Measurements from ENCODE around the gene STARD3. TPM values are rescaled to one million over a fixed set of nuclear protein-coding genes. Genes with fewer than 3 reads are reported as not detected.
"Not testable (repeated sequence)": the region's sequence is repeated elsewhere in the genome, so short reads cannot be mapped to it uniquely, and the experiment has no call there.

STARD3 gene
- 10 to 100 TPM; 62.7 to 80.6 TPM for total RNA-seq

DNA sequence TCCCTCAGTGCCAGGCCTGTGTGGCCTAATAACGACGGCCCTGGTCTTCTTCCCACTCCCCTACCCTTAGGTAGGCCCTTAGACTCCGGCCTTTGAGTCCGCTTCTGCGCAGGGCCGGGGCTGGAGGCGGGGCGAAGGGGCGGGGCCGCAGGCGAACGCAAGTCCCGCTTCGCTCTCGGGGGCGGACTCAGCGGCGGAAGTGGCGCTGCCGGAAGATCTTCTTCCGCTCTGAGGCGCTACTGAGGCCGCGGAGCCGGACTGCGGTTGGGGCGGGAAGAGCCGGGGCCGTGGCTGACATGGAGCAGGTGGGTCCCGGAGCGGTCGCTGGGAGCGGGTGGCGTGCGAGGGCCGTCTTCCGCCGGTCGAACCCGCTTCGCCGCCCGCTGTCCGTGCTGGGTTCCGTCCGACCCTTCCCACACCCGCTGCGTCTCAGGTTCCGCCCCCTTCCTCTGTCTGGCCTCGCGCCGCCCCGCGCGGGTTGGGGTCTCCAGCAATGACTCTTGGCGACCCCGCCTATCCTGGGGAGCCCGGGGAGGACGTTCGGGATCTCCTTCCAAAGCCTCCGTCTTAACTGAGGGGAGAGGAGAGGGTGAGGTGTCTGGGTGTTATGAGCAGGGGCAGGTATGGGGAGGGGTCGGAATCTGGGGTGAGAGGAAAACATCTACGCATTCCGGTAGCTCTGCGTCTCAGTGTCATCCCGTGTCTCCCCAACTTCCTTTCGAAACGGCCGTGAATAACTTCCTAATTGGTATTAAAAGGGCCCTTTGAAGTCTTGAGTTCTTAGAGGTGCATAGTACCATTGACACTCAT lies at the start of gene STARD3:
STARD3 (plus strand) TSS at position 218 of the 810 bp plus-strand sequence. CDS start 16,388 bp downstream, outside the sequence.
- DNase-seq (ENCODE audit: low spot score in 2 of 2) = peak; percentile 89 to 92
- H3K9me3 Mint-ChIP-seq = no peaks in the 10 kb centered on the region
- peak; percentile 90 to 93 for ATAC-seq
- peak within 1 kb of the TSS; percentile 87 to 95 for H3K27ac Mint-ChIP-seq
- H3K36me3 Mint-ChIP-seq = peaks cover 0 to 13% of the 10 kb centered on the region in 2 donors

DNA sequence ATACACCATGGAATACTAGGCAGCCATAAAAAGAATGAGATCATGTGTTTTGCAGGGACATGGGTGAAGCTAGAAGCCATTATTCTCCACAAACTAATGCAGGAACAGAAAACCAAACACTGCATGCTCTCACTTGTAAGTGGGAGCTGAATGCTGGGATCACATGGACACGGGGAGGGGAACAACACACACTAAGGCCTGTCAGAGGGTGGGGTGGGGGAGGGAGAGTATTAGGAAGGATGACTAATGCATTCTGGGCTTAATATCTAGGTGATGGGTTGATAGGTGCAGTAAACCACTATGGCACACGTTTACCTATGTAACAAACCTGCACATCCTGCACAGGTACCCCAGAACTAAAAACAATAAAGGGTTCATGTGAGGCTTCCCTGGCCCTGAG lies 46.8 kb upstream of the STARD3 start:
- ATAC-seq = not testable (repeated sequence)

DNA sequence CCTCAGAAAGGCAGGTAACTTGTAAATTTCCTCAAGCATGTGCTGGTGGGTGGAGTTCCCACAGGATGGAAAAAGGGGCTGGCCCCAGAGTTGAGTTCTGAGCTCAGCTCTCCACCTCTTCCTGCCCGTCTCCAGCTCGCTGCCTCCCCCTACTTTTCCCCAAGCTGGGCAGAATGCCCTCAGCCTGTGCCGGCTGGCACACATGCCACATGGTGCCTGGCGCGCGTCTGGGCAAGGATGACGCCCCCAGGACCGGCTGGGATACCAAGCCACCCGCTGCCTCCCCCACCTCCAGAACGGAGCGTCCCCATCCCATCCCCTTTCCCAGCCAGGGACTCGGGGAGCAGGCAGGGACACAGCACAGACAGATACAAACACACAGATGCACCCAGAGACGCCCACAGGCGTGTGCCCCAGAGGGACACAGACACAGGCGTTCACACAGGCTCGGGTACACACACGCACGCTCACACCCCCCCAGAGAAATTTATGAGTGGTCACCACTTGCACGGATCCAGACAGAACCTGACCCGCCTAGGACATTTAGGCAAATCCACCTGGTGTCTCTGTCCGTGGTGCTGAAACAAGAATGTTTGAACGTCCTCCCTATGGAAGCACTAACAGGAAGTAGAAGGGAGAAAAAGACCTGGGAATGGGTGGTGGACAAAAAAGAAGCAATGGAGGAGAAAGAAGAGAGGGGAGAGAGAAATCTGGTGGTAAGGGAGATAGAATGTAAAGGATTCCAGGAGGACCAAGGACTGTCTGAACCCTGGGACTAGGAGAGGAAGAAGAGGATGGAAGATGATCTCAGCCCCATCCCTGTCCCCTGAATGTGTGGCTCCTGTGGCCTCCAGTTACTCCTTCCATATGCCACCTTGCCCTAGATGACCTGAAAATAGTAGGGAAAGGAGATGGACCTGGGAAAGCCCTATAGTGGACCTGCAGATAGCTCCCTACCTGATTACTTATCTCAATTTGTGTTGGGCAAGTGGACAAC lies 44.7 kb upstream of the STARD3 start:
- DNase-seq (ENCODE audit: low spot score in 2 of 2) = peak in 1 of 2 donors; percentile 50
- H3K36me3 Mint-ChIP-seq = peaks cover 0 to 5% of the 10 kb centered on the region in 2 donors
- no peak for ATAC-seq
- H3K27ac Mint-ChIP-seq = no peak overlapping the region
- peaks cover 0 to 4% of the 10 kb centered on the region in 2 donors for H3K9me3 Mint-ChIP-seq

More for the DNA sequence above, 46.8 kb upstream of the STARD3 start:
- not testable (repeated sequence) for H3K36me3 Mint-ChIP-seq; DNase-seq (ENCODE audit: low spot score in 2 of 2); H3K27ac Mint-ChIP-seq; H3K9me3 Mint-ChIP-seq

DNA sequence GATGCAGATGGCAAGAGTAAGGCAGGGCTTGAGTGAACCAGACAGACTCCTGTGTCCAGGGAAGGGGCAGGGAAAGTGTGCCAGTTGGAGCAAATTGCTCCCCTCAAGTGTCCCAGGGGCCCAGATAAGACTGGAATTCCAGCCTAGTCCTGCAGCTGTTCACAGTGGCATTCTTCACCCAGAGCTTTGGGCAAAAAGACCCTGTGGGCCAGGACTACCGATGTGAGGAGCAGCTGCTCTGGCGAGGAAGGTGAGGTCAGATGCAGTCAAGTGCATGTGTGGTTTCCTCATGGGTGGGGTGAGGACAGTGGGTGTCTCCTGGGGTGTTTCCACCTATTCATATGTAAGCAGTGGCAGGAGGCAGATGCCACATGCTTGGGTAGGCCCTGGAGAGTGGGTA lies 43.6 kb upstream of the STARD3 start:
- Mint-ChIP-seq H3K36me3 (peaks cover 0 to 5% of the 10 kb centered on the region in 2 donors), H3K27ac (no peak overlapping the region), H3K9me3 (peaks cover 0 to 4% of the 10 kb centered on the region in 2 donors)
- ATAC-seq (no peak), DNase-seq (ENCODE audit: low spot score in 2 of 2) (no peak)

GRCh38 chr17:39595294-39595693 lies 41.6 kb upstream of the STARD3 start:
- no peak for ATAC-seq

GRCh38 chr17:39595928-39596510 lies 40.9 kb upstream of the STARD3 start:
- Mint-ChIP-seq H3K9me3 (peaks cover 0 to 4% of the 10 kb centered on the region in 2 donors), H3K36me3 (peaks cover 0 to 5% of the 10 kb centered on the region in 2 donors), H3K27ac (no peak overlapping the region)
- DNase-seq (ENCODE audit: low spot score in 2 of 2) (no peak), ATAC-seq (no peak)

More at GRCh38 chr17:39595294-39595693, 41.6 kb upstream of the STARD3 start:
- no peak for DNase-seq (ENCODE audit: low spot score in 2 of 2)
- Mint-ChIP-seq H3K27ac (no peak overlapping the region), H3K36me3 (peaks cover 0 to 5% of the 10 kb centered on the region in 2 donors), H3K9me3 (peaks cover 0 to 4% of the 10 kb centered on the region in 2 donors)

- Mint-ChIP-seq H3K36me3 (peaks cover 0 to 10% of the 10 kb centered on the region in 2 donors), H3K9me3 (peaks cover 0 to 4% of the 10 kb centered on the region in 2 donors), H3K27ac (no peak overlapping the region)
- no peak for ATAC-seq
- DNase-seq (ENCODE audit: low spot score in 2 of 2) = no peak
Observed at GRCh38 chr17:39596543-39597267, 40.2 kb upstream of the STARD3 start.

DNA sequence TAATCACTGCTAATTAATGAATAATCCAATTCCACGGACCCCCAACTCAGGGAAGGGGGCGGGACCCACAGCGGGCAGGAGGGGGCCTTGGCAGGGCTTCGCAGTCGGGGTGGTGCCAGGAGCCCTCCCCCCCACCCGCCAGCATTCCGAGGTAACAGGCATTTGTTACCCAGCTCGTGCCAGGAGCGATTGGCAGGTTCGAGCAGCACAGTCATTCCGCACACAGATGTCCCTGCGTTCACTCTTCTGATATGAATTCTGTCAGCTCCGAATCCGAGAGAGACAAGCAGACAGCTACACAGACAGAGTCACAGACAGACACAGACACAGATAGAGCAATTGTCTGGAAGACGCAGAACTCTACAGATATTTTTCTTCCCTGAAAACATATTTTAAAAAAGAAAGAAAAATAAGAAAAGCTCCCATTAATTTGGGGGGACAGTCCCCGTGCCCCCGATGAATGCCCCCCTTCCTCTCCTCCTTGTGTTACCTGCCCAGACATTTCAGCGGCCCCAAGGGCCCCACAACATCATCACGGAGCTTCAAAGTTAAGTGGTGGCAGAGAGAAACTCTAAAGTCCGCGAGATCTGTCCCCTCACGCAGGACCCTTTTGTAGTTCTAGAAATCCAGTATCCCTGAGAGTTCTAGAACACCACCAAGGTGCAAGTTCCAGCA lies 39.4 kb upstream of the STARD3 start:
- H3K27ac Mint-ChIP-seq = no peak overlapping the region
- peak in 1 of 2 donors; percentile 59 for ATAC-seq
- H3K36me3 Mint-ChIP-seq = peaks cover 0 to 5% of the 10 kb centered on the region in 2 donors
- peaks cover 0 to under 1% of the 10 kb centered on the region in 2 donors for H3K9me3 Mint-ChIP-seq
- no peak for DNase-seq (ENCODE audit: low spot score in 2 of 2)

GRCh38 chr17:39598047-39598481 lies 38.9 kb upstream of the STARD3 start:
- DNase-seq (ENCODE audit: low spot score in 2 of 2) (no peak), ATAC-seq (no peak)
- no peak overlapping the region for H3K27ac Mint-ChIP-seq
- H3K36me3 Mint-ChIP-seq = peaks cover 0 to 5% of the 10 kb centered on the region in 2 donors
- no peaks in the 10 kb centered on the region for H3K9me3 Mint-ChIP-seq

DNA sequence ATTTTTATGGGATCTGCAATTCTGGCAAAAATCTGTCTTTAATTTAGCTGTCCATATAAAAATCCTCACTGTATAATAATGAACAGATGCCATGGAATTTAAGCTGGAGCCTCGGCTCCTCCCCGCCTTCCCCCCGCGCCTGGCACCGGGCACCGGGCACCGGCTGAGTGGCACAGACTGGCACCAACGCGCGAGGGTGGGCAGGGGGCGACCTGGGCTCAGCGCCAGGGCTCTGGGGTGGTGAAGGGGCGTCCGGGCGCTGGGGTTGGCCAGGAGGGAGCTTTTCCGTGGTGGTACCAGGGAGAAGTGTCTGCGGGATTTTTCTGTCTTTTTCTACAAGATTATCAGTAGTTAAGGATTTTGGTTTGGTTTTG lies 38.3 kb upstream of the STARD3 start:
- Mint-ChIP-seq H3K36me3 (peaks cover 0 to 5% of the 10 kb centered on the region in 2 donors), H3K9me3 (no peaks in the 10 kb centered on the region), H3K27ac (no peak overlapping the region)
- DNase-seq (ENCODE audit: low spot score in 2 of 2) (no peak), ATAC-seq (no peak)

DNA sequence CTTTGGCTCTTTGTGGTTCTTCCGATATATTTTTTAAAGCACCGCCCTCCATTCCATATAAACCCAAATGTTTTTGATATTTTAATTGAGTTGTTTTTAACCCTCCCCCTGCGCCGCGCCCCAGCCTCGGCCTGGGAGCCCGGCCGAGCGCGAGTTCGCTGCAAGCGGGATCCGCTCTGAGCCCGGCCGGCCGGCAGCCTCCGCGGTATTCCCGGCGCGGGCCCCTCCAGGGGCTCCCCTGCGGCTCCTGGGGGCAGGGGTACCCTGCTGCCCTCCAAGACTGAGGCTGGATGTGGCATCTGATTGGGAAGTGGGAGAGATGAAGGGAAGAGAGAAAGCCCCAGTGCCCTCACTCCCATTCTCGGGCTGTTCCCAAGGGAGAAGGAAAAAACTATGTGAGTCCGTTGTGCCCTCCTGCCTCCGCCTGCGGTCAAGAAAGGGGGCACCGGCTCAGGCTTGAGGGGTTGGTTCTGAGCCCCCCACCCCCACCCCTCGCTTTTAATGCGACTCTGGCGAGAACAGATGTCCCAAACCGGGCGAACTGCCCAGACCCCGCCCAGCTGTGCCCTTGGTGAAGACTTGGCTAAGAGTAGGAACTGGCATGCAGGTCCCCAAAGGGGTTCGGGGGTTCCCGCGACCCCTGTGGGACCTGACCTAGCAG lies 37.8 kb upstream of the STARD3 start:
- no peak overlapping the region for H3K27ac Mint-ChIP-seq
- H3K36me3 Mint-ChIP-seq = peaks cover 0 to 5% of the 10 kb centered on the region in 2 donors
- ATAC-seq (no peak), DNase-seq (ENCODE audit: low spot score in 2 of 2) (no peak)
- no peaks in the 10 kb centered on the region for H3K9me3 Mint-ChIP-seq

DNA sequence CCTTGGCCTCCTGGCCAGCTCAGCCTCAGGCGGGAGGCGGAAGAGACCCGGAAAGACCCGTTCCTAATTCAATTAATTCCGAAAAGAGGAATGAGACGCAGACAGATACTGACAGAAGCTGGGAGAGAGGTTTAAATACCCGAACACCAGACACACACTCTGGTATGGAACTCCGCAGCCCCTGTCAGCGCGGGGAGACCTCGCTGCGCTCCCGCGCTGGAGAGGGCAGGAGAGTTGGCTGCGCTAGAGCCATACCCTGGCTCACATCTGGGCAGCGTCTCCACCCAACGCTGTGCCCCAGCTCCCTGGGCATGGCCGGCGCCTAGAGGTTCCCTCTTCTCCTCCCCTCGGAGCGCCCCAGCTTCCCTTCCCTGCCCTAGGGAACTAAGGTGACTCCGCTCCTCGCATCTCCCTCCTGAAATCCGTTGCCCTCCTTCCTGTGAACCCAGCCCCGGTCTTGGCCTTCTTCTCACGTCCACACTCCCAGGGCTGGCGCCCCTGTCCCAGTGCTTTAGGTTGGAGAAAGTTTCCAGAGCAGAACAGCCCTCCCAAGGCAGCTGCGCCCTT lies 37.2 kb upstream of the STARD3 start:
- ATAC-seq = peak in 1 of 2 donors; percentile 29
- DNase-seq (ENCODE audit: low spot score in 2 of 2) = no peak
- no peaks in the 10 kb centered on the region for H3K9me3 Mint-ChIP-seq
- H3K36me3 Mint-ChIP-seq = peaks cover 0 to 5% of the 10 kb centered on the region in 2 donors
- peak overlapping the region in 1 of 2 donors; percentile 14 for H3K27ac Mint-ChIP-seq

- ATAC-seq (no peak), DNase-seq (ENCODE audit: low spot score in 2 of 2) (no peak)
- peaks cover 0 to 5% of the 10 kb centered on the region in 2 donors for H3K36me3 Mint-ChIP-seq
- H3K27ac Mint-ChIP-seq = peak overlapping the region in 1 of 2 donors; percentile 14
- no peaks in the 10 kb centered on the region for H3K9me3 Mint-ChIP-seq
Observed at GRCh38 chr17:39600288-39600996, 36.5 kb upstream of the STARD3 start.

GRCh38 chr17:39600997-39601597 lies 35.8 kb upstream of the STARD3 start:
- no peaks in the 10 kb centered on the region for H3K9me3 Mint-ChIP-seq

More at GRCh38 chr17:39600997-39601597, 35.8 kb upstream of the STARD3 start:
- ATAC-seq = no peak
- H3K36me3 Mint-ChIP-seq = peaks cover 0 to 5% of the 10 kb centered on the region in 2 donors
- no peak for DNase-seq (ENCODE audit: low spot score in 2 of 2)
- H3K27ac Mint-ChIP-seq = no peak overlapping the region
